Fibroblast of villous mesenchyme (primary cell): Measurements from ENCODE around the gene KCNH2. TPM values are rescaled to one million over a fixed set of nuclear protein-coding genes. Genes with fewer than 3 reads are reported as not detected.

ENCODE experiments used
- DNase-seq: peaks from one replicate; pipeline ENCODE4 v3.0.0-alpha.2; 2010; ENCODE audit warnings: low read depth
- H3K4me3 ChIP-seq: 2 replicates; pipeline ENCODE4 v1.5.1; 2011; ENCODE audit warnings: low read depth, mild to moderate bottlenecking, low read length
- total RNA-seq: library from RNA; depleted of rRNA; stranded (reverse); fragments of >200 nt; gene quantifications from 2 replicates; pipeline ENCODE4 v1.2.3, GENCODE V29; 2012
- TF ChIP-seq, protein P1 (sequence below): IDR thresholded peaks from 2 replicates; pipeline ENCODE4 v1.5.1; 2012; ENCODE audit warnings: low read depth, mild to moderate bottlenecking, low read length; ENCODE audit not compliant: insufficient read depth

The KCNH2 gene
- total RNA-seq, 1 donor: 2.6 TPM

DNA sequence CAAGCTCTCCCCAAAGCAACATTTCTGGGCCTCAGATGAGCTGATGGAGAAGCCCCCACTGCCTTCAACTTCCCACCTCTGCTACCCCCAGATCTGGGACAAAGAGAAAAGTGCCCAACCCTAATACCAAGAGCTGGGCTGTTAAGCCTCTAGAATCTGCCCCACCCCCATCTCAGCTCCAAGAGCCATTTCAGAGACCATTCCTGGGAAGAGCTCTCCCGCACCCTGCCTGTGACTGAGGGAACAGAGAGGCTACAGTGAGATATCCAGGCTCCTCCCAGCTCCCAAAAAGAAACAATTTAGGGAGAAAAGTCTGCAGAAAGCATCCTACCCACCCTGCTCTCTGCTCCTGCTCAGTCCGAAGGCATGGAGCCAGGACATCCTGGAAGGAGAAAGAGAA, 2.5 kb upstream of the KCNH2 start:
- H3K4me3 ChIP-seq: no peak overlapping the region

DNA sequence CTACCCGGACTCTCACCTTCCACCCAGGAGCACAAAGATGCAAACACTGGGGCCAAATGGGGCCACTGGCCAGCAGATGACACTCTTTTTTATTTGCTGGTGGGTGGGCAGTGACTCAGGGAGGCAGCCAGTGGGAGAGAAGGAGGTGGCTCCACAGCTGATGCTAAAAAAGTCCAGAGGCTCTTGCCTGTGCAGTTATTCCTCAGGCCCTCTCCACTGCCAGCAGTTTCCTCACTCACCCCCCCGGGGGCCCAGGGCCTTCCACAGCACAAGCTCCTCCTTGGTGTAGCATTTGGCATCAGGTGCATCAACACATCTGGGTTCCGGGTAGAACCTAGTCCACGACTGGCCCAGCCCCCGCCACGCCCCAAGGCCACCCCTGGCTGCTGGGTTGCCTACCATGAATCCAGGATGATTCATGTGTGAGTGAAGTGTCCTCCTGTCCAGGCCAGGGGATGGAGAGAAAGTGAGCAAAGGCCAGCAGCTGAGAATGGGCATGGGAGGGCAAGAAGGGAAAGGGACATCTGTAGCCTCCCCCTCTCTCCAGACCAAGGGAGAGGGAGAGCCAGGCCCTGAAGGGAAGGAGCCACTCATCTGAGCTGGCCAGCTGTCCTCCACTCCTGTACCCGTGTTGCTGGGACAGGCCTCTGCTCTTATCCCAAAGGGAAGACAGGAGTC, 1.7 kb upstream of the KCNH2 start:
- DNase-seq: no peak

More for the DNA sequence above, 2.5 kb upstream of the KCNH2 start:
- no peak for DNase-seq
- TF ChIP-seq, protein P1, sequence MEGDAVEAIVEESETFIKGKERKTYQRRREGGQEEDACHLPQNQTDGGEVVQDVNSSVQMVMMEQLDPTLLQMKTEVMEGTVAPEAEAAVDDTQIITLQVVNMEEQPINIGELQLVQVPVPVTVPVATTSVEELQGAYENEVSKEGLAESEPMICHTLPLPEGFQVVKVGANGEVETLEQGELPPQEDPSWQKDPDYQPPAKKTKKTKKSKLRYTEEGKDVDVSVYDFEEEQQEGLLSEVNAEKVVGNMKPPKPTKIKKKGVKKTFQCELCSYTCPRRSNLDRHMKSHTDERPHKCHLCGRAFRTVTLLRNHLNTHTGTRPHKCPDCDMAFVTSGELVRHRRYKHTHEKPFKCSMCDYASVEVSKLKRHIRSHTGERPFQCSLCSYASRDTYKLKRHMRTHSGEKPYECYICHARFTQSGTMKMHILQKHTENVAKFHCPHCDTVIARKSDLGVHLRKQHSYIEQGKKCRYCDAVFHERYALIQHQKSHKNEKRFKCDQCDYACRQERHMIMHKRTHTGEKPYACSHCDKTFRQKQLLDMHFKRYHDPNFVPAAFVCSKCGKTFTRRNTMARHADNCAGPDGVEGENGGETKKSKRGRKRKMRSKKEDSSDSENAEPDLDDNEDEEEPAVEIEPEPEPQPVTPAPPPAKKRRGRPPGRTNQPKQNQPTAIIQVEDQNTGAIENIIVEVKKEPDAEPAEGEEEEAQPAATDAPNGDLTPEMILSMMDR: no peak

DNA sequence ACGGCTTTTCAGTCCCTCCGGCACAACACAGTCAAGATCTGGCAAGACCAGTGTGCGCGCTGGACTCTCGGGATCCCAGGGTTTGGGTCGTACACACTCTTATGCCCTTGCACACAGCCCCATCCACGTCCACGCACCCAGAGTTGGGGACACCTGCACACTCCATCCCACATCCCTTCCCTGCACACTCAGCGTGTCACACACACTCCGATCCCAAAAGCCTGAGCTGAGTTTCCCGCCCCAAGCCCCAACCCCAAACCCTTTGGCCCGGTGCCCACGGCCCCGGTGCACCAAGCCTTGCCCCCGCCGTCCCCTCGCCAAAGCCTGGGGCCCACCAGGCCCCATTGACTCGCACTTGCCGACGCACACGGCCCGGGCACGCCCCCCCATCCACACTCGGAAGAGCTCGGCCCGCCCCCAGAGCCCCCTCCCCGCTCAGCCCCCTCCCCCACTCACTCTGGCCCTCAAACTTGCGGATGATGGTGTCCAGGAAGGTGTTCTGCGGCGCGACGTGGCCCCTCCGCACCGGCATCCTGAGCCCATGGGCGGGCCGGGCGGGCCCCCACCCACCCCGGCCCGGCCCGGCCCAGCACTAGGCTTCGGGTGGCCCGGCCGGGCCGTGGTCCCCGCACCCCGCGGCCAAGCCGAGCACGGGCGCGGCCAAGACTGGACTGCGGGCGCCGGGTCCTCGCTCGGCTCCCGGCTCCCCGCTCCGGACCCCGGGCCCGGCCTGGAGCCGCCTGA, 567 bp downstream of the KCNH2 start:
- TF ChIP-seq, protein P1: no peak
- H3K4me3 ChIP-seq: no peak overlapping the region
- DNase-seq: no peak

More for the DNA sequence above, 1.7 kb upstream of the KCNH2 start:
- TF ChIP-seq, protein P1: no peak
- no peak overlapping the region for H3K4me3 ChIP-seq

DNA sequence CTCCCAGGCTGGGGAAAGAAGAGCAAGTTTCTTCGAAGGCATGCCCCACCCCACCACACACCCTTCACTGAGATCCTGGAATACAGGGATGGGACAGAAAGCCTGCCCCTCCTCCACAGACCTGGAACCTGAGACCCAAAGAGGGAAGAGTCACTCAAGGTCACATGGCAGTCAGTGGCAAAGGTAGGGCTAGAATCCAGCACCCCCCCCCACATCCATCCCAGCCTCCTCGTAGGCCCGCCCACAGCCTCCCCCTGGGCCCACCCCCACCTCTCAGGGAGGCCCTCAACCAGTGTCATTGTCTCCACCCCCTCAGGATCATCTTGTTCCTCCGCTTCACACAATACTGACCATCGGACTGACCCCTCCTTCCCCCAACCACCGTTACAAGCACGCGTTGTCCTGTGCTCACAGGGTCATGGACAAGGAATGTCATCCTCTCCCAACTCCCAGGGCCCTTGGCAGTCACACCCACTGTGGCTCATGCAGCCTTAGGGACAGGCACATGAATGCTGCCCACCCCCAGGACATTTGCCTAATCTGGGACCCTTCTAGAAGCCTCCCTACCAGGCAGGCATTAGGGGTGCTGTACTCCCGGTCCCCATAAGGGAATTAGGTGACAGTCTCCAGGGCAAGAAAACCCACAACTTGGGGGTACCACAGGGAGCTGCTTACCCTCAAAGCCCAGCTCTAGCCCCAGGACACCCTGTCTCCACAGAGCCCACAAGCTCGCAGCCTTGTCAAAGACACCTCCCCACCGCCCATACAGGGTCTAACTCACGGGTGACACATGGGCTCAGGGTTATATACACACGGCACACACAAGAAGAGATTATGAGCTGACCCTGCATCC, 1.4 kb downstream of the KCNH2 start:
- no peak for DNase-seq
- no peak overlapping the region for H3K4me3 ChIP-seq
- TF ChIP-seq, protein P1: no peak

DNA sequence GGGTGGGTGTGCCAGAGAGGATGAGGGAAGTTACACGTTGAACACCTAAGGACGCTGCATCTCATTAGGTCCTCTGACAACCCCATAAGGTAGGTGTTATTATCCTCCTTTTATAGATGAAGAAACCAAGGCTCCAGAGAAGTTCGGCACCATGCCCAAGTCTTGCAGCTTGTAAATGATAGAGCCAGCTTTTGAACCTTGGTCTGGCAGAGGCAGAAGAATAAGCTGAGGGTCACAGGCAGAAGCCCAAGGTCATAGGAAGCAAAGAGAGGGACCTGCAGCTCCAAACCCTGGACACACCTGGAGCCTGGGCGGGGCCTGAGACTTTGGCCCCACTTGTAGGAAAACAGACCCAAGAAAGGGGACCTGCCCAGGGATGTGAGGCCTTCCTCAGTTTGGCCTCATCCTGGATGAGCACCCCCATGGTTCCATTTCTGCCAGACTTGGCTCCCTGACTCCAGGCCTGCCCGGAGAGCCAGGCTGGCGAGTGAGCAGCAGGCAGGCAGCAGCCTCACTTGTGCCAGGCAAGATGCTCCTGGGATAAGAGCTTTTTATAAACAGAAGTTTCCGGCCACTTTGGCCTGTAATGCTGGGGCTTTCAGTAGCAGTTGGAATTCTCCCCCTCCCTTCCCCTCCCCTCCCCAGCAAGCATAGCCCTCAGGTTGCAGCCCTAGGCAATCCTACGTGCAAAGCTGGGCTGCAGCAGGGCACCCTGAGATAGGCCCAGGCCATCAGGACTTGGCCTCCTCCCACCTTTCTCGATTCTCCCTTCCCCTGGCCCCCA, 2.4 kb downstream of the KCNH2 start:
- TF ChIP-seq, protein P1: no peak
- no peak overlapping the region for H3K4me3 ChIP-seq
- no peak for DNase-seq
